ENCODE measurements around the gene NDUFB6. TPM values are rescaled to one million over a fixed set of nuclear protein-coding genes. Genes with fewer than 3 reads are reported as not detected.

Gene NDUFB6
- total and polyA plus RNA-seq, 9 of the 15 experiments (the other 6 are each of a cell fraction or from before 2014, with no cell fraction given), result 26.5 to 88.1 (median 64.0) TPM

DNA sequence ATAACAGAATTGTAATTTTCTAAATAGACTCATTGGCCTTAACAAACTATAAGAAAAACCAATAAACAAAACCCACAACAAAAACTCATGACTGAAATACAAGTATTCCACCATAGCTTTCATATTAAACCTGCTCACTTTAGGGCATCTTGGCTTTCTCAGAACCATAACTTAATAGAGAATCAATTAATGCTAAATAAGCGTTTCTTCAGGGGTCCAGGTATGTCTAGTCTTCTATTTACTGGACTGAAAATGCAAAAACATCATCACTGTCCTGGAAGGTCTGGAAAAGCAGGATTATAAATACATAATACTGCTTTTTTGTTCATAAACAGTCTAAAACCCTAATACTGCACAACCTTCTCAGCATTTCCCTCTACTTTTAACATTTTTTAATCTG is 27.1 kb downstream of the NDUFB6 start:
- no peak for TF ChIP-seq RAD21 (CRISPR knock-in tag; conservative IDR thresholded peaks at IDR 0.05 in 1 of 2, IDR thresholded peaks at IDR 0.05 in 1 of 2)
- TF ChIP-seq ETV1 (tag; conservative IDR thresholded peaks at IDR 0.05; ENCODE audit: low read depth), result no peak
- no peak for TF ChIP-seq HNRNPH1 (optimal IDR thresholded peaks at IDR 0.05; ENCODE audit: low read depth, low read length)
- TF ChIP-seq HCFC1 (IDR thresholded peaks at IDR 0.05; ENCODE audit: low read depth, low read length), result no peak
- no peak for TF ChIP-seq RHOXF2B (CRISPR knock-in tag; conservative IDR thresholded peaks at IDR 0.05)
- TF ChIP-seq, protein P1, sequence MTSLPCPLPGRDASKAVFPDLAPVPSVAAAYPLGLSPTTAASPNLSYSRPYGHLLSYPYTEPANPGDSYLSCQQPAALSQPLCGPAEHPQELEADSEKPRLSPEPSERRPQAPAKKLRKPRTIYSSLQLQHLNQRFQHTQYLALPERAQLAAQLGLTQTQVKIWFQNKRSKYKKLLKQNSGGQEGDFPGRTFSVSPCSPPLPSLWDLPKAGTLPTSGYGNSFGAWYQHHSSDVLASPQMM (CRISPR knock-in tag; IDR thresholded peaks at IDR 0.05), result no peak
- TF ChIP-seq STAT5B (CRISPR knock-in tag; IDR thresholded peaks at IDR 0.05), result no peak
- no peak for TF ChIP-seq SMARCE1 (IDR thresholded peaks at IDR 0.05)
- TF ChIP-seq BACH1 (tag; IDR thresholded peaks at IDR 0.05), result no peak
- TF ChIP-seq NR2F6 (CRISPR knock-in tag; IDR thresholded peaks at IDR 0.05), result no peak
- TF ChIP-seq PPARD (CRISPR knock-in tag; IDR thresholded peaks at IDR 0.05), result no peak
- TF ChIP-seq ZNF316 (IDR thresholded peaks at IDR 0.05), result peak; percentile 62
- no peak for TF ChIP-seq ZNF398 (CRISPR knock-in tag; IDR thresholded peaks at IDR 0.05)
- TF ChIP-seq C11orf30 (IDR thresholded peaks at IDR 0.05; ENCODE audit: low read depth), result peak; percentile 35; the same call in 1 of the 2 replicates
- TF ChIP-seq, protein P2, sequence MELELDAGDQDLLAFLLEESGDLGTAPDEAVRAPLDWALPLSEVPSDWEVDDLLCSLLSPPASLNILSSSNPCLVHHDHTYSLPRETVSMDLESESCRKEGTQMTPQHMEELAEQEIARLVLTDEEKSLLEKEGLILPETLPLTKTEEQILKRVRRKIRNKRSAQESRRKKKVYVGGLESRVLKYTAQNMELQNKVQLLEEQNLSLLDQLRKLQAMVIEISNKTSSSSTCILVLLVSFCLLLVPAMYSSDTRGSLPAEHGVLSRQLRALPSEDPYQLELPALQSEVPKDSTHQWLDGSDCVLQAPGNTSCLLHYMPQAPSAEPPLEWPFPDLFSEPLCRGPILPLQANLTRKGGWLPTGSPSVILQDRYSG (tag; conservative IDR thresholded peaks at IDR 0.05; ENCODE audit: low read depth), result no peak
- TF ChIP-seq ETV5 (CRISPR knock-in tag; IDR thresholded peaks at IDR 0.05; ENCODE audit: low read depth), result no peak
- FAIRE-seq (no peak), ATAC-seq (no peak), DNase-seq (ENCODE audit: extremely low read depth in 1 of 4, low spot score in 3 of 4) (no peak)
- Histone ChIP-seq H2AFZ (ENCODE audit: low read depth, low read length) (no peak overlapping the region), H3K4me2 (ENCODE audit: insufficient read depth, low read length) (no peak overlapping the region), H3K9ac (ENCODE audit: insufficient read depth in 1 of 2, low read depth in 2 of 2, low read length in 2 of 2) (no peak overlapping the region), H3K79me2 (ENCODE audit: control insufficient read depth, insufficient read depth, low read length) (peaks cover 70% of the 10 kb centered on the region), H3K9me3 (replicated peaks; ENCODE audit: control insufficient read depth, insufficient read depth, low read depth, low read length) (no peaks in the 10 kb centered on the region), H3K4me3 (no peak overlapping the region), H3K27me3 (ENCODE audit: control insufficient read depth in 2 of 2, insufficient read depth in 2 of 2, low read length in 2 of 2) (no peaks in the 10 kb centered on the region), H3K4me1 (replicated peaks in 1 of 2; ENCODE audit: control insufficient read depth in 2 of 2, insufficient read depth in 2 of 2, low read length in 2 of 2) (peaks cover 0 to 11% of the 10 kb centered on the region in 2 experiments; a peak in 2 of 5 replicates), H3K36me3 (ENCODE audit: control insufficient read depth, insufficient read depth, low read length) (peaks cover 44% of the 10 kb centered on the region), H3K9me1 (ENCODE audit: control insufficient read depth, insufficient read depth, low read length) (no peaks in the 10 kb centered on the region), H3K27ac (ENCODE audit: extremely low read depth, low read depth, low read length) (no peak overlapping the region), H4K20me1 (replicated peaks; ENCODE audit: control insufficient read depth, insufficient read depth, low read length) (peaks cover 8% of the 10 kb centered on the region; the same call in 1 of the 2 replicates)
- ChIA-PET CTCF (ENCODE audit: low intra/inter-chr PET ratio) (no interaction called here), POLR2A (interaction anchor here (0.7 to 1.0 kb wide), 2 partner anchors 9 to 12 kb away, joined by 3 to 4 read pairs; no protein-coding TSS in a partner anchor)
- BruUV-seq (replicated peaks), result no TSS peak
- 80% methylated on average over 1 of the region's 1 CpG for WGBS (ENCODE audit: insufficient coverage, low coverage, missing lambda C conversion rate)
- in situ Hi-C loops (cut with MboI) (no loop called here), intact Hi-C loops (cut with micrococcal nuclease) (no loop called here)
